Airway epithelial cell (primary cell): ENCODE data around the gene VSIR. TPM values are rescaled to one million over a fixed set of nuclear protein-coding genes. Genes with fewer than 3 reads are reported as not detected.

ENCODE experiments used
- total RNA-seq: library from RNA; depleted of rRNA; stranded (reverse); fragments of >200 nt; gene quantifications from 2 replicates; pipeline ENCODE4 v1.2.3, GENCODE V29; 2015

Gene VSIR
- total RNA-seq, result 13.6 and 18.3 TPM in 2 replicates

DNA sequence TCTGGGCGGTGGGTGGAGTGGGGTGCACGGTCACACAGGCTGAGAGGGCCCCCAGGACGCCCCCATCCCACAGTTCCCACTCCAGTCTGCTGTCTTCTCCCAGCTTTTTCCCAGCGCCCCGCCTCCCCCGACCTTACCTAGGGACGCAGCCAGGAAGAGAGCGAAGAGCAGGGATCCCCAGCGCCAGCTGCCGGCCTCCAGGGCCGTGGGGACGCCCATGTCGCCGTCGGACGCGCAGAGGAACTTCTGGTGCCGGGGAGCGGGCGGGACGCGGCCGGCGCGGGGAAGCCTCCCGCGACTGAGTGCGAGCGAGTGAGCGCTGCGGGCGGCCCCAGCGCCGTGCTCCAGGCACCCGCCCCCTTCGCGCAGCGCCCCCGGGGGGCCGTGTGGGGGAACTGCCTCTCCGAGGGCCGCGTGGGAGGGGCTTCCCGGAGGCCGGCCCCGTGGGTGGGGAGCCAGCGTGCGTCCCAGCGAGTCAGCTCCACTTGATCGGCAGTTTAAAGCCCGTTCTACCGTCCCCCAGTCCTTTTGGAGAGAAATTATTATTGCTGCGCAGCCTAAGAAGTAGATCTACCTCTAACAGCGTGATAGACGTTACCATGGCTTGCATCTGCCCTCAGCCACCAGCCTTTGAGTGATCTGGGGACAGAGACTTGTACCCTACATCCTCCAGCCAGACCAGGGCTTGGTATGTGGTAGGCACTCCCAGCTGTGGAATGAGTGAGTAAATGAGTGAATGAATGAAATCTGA, at the start of gene VSIR:
Gene VSIR, minus strand, starts transcription at position 300 of the 751 bp plus-strand sequence. Its CDS starts 81 bp downstream, at position 219.

GRCh38 chr10:71719464-71720201, 53.7 kb downstream of the VSIR start, which contains the start of gene C10orf105:
TSS of gene C10orf105 (minus strand) at chr10:71719778. CDS start at chr10:71716337, 3,441 bp downstream.

Other genes with a start within 250 kb of the VSIR start
- gene C10orf105, start 53.7 kb downstream of the VSIR start, total RNA-seq, result 0.14 TPM in 1 of 2 replicates, not detected in the other
- gene PSAP, start 77.7 kb upstream of the VSIR start, total RNA-seq, result 482 and 505 TPM in 2 replicates
- gene CHST3, start 190.9 kb upstream of the VSIR start, total RNA-seq, result 19.8 and 22.4 TPM in 2 replicates